Transverse colon (tissue), 4 donors: ENCODE data around the gene CLPSL1. TPM values are rescaled to one million over a fixed set of nuclear protein-coding genes. Genes with fewer than 3 reads are reported as not detected.

Experiments
- DNase-seq: peaks from one replicate; pipeline ENCODE4 v3.0.0-alpha.2; 2019
- H3K27ac ChIP-seq, 4 donors: fragments of 200-600 bp; sonication (generic); 2 replicates each; pipeline ENCODE4 v1.5.1; 2016 to 2018; ENCODE audit warnings: inconsistent platforms in 4 of 4
- H3K27me3 ChIP-seq: fragments of 200-600 bp; sonication (generic); 2 replicates; pipeline ENCODE4 v1.5.1; 2017; ENCODE audit warnings: inconsistent platforms
- H3K36me3 ChIP-seq, 4 donors: fragments of 200-600 bp; sonication (generic); 2 replicates each; pipeline ENCODE4 v1.5.1; 2017 to 2019; ENCODE audit warnings: inconsistent platforms in 4 of 4
- H3K4me1 ChIP-seq, 4 donors: fragments of 200-600 bp; sonication (generic); 2 replicates each; pipeline ENCODE4 v1.5.1; 2017 to 2020; ENCODE audit warnings: inconsistent platforms in 4 of 4
- H3K4me3 ChIP-seq, 4 donors: fragments of 200-600 bp; sonication (generic); 1 replicate in 1 of 4; 2 replicates in 3 of 4; pipeline versions ENCODE4 v1.5.1 to v1.6.1; 2017 to 2019; ENCODE audit warnings: inconsistent platforms in 4 of 4
- H3K9me3 ChIP-seq, 2 donors: fragments of 200-600 bp; sonication (generic); 2 replicates each; pipeline ENCODE4 v1.5.1; 2017 to 2019; ENCODE audit warnings: inconsistent platforms in 2 of 2
- CTCF ChIP-seq, 5 experiments: fragments of 200-600 bp in 3 of 5; fragments of 450-650 bp in 2 of 5; sonication (generic) in 3 of 5; IDR thresholded peaks; 1 replicate in 2 of 5; 2 replicates in 3 of 5; pipeline ENCODE4 v1.5.1; 2016 to 2017; ENCODE audit warnings: antibody characterized with exemption in 5 of 5, inconsistent platforms in 3 of 5, mild to moderate bottlenecking in 2 of 5, moderate library complexity in 1 of 5
- EP300 ChIP-seq: sonication (generic); formaldehyde crosslinking; IDR thresholded peaks from one replicate; pipeline ENCODE4 v1.6.1; 2017; ENCODE audit warnings: antibody characterized with exemption, low read depth
- POLR2A ChIP-seq: fragments of 450-650 bp; IDR thresholded peaks from one replicate; pipeline ENCODE4 v1.6.1; 2016; ENCODE audit warnings: antibody characterized with exemption, mild to moderate bottlenecking, moderate library complexity
- POLR2AphosphoS5 ChIP-seq, 3 donors: sonication (generic); formaldehyde crosslinking; IDR thresholded peaks; one replicate each; pipeline ENCODE4 v1.6.1; 2016; ENCODE audit warnings: antibody characterized with exemption in 3 of 3
- WGBS, 2 donors: methylation state at CpG; one replicate each; pipeline ENCODE4 v1.1.5; 2018; ENCODE audit warnings: low coverage in 1 of 2; 5-methylcytosine and 5-hydroxymethylcytosine counted together
- in situ Hi-C, 4 donors: fragments of 200-750 bp; cut with MboI; loops; one replicate each; pipeline versions ENCODE4 v1.15.0 to v1.15.1; 2017; ENCODE audit warnings: low sequenced_read_pairs in 3 of 4, low pct_ligation_motif_present in 1 of 4, low pct_unique_long_range_greater_than_20kb in 1 of 4
- intact Hi-C: fragments of 100-400 bp; cut with DNase I; formaldehyde crosslinking; loops from one replicate; pipeline ENCODE4 v1.15.1; 2023; ENCODE audit warnings: low total_unique reads
- total RNA-seq, 4 donors: library from RNA; depleted of rRNA; stranded (reverse); fragments of >200 nt; gene quantifications; one replicate each; pipeline ENCODE4 v1.1.0, GENCODE V29; 2016

The CLPSL1 gene
- total RNA-seq, 4 donors from 2014 or later, result not detected

DNA sequence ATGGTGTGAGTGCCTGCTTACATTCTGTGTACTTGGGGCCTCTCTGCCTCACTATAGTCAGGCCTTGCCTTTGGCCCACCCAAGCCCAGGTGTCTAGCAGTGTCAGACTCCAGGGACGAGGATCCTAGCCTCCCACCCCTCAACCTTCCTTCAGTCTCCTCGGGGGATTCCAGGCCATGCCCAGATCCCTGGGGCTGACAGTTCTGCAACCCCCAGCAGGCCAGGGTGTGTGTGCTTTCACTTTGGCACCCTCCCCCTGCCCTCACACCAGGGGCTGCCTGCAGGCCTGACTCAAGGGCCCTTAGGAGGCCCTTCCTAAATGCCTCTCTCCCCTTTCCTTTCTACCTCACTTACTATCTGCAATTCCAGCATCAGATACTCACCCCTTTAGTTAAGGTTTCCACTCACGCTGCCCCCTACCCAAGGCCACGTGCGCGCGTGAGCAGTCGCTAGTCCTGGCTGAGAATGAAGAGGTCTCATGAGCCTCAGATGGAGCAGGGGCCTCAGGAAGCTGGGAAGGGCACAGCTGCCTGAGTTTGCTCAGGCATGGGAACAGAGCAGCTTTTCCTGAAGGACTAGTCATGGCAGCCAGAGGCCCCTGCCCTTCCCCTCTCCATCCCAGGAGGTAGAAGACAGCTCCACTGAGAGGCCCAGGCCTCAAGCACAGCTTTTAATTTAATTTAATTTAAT is 17.2 kb downstream of the CLPSL1 start:
- Histone ChIP-seq H3K9me3 (no peaks in the 10 kb centered on the region), H3K4me3 (no peak overlapping the region), H3K36me3 (no peaks in the 10 kb centered on the region), H3K4me1 (no peaks in the 10 kb centered on the region), H3K27me3 (peaks cover under 1% of the 10 kb centered on the region), H3K27ac (no peak overlapping the region)
- in situ Hi-C loops, result loop anchor here in 1 of 4 donors (25.0 kb wide), 1 partner anchor 1814 kb away; no protein-coding TSS in a partner anchor
- intact Hi-C loops, result loop anchor here (1.0 kb wide), 1 partner anchor 11 kb away; no protein-coding TSS in a partner anchor
- TF ChIP-seq POLR2AphosphoS5 (IDR thresholded peaks at IDR 0.05) (no peak), POLR2A (no peak), CTCF (IDR thresholded peaks at IDR 0.05) (no peak), EP300 (no peak)
- 84% methylated on average over 6 to 8 of the region's 8 CpGs for WGBS, 2 donors
- no peak for DNase-seq

DNA sequence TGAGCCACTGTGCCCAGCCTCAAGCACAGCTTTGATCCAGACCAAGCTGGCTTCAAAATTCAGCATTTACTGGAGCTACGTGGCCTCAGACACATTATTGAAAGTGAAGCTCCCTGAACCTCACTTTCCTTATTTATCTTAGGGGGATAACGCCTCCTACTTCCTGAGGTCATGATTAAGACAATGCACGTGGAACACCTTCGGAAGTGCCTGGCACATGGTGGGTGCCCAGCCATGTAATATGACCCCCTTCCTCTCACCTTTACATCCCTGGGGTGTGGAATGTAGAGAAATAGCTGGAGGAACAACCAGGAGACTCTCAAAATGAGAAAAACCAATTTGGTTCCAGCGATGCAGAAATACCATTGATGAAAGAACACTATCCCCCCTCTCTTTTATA is 17.9 kb downstream of the CLPSL1 start:
- in situ Hi-C loops, result loop anchor here in 1 of 4 donors (25.0 kb wide), 1 partner anchor 1814 kb away; no protein-coding TSS in a partner anchor
- TF ChIP-seq CTCF (IDR thresholded peaks at IDR 0.05) (no peak), EP300 (no peak), POLR2AphosphoS5 (IDR thresholded peaks at IDR 0.05) (no peak), POLR2A (no peak)

DNA sequence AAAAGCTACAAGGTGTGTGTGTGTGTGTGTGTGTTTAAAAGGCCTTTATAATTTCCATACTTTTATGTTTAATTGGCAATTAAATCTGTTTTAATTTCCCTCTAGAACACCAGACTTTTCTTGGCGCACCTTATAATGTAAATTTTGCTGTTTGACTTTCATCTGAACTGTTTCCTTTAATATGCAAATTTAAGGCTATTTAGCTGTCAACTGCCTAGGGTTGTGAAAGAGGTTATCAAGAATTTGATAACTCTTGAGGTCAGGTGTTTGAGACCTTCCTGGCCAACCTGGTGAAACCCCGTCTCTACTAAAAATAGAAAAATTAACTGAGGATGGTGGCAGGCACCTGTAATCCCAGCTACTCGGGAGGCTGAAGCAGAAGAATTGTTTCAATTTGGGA is 20.3 kb downstream of the CLPSL1 start:
- H3K9me3 ChIP-seq, result no peaks in the 10 kb centered on the region
- H3K4me1 ChIP-seq, result peaks cover 0 to 7% (median 3%) of the 10 kb centered on the region in 4 donors
- no peak overlapping the region for H3K27ac ChIP-seq
- 67 to 73% methylated on average over 3 of the region's 3 CpGs for WGBS, 2 donors
- in situ Hi-C loops (no loop called here), intact Hi-C loops (no loop called here)
- H3K4me3 ChIP-seq, result no peak overlapping the region
- TF ChIP-seq POLR2A (no peak), POLR2AphosphoS5 (IDR thresholded peaks at IDR 0.05) (no peak), CTCF (IDR thresholded peaks at IDR 0.05) (no peak), EP300 (no peak)
- DNase-seq, result no peak
- no peaks in the 10 kb centered on the region for H3K36me3 ChIP-seq
- H3K27me3 ChIP-seq, result peaks cover 22% of the 10 kb centered on the region

More for the DNA sequence above, 17.9 kb downstream of the CLPSL1 start:
- DNase-seq, result no peak
- H3K36me3 ChIP-seq, result no peaks in the 10 kb centered on the region
- 73% methylated on average over 5 of the region's 5 CpGs; no CpG with 5 or more reads in 1 of the 2 donors for WGBS, 2 donors
- no peak overlapping the region for H3K4me3 ChIP-seq
- H3K27ac ChIP-seq, result no peak overlapping the region
- no peaks in the 10 kb centered on the region for H3K27me3 ChIP-seq
- H3K4me1 ChIP-seq, result no peaks in the 10 kb centered on the region
- no peaks in the 10 kb centered on the region for H3K9me3 ChIP-seq
- intact Hi-C loops, result loop anchor here (1.0 kb wide), 1 partner anchor 11 kb away; no protein-coding TSS in a partner anchor

GRCh38 chr6:35804996-35805736 is 24.3 kb downstream of the CLPSL1 start, which contains the start of gene LHFPL5:
LHFPL5 (plus strand) TSS chr6:35805352; CDS start chr6:35805671, 319 bp downstream.
- 7 to 11% methylated on average over 3 to 33 of the region's 40 CpGs for WGBS, 2 donors
- in situ Hi-C loops, result no loop called here
- Histone ChIP-seq H3K36me3 (no peaks in the 10 kb centered on the region), H3K27me3 (peaks cover 32% of the 10 kb centered on the region), H3K4me1 (peaks cover 0 to 7% (median 3%) of the 10 kb centered on the region in 4 donors), H3K9me3 (no peaks in the 10 kb centered on the region), H3K27ac (no peak within 1 kb of the TSS), H3K4me3 (peak within 1 kb of the TSS in 1 of 4 donors; percentile 20)
- TF ChIP-seq CTCF (IDR thresholded peaks at IDR 0.05) (no peak), EP300 (no peak), POLR2AphosphoS5 (IDR thresholded peaks at IDR 0.05) (no peak), POLR2A (no peak)
- DNase-seq, result peak; percentile 34
- intact Hi-C loops, result no loop called here
